Cardiac ventricle fibroblast (primary cell): Measurements from ENCODE around the gene MAGEB4. TPM values are rescaled to one million over a fixed set of nuclear protein-coding genes. Genes with fewer than 3 reads are reported as not detected.

Experiments
- total RNA-seq: library from RNA; depleted of rRNA; stranded (reverse); fragments of >200 nt; gene quantifications from 2 replicates; pipeline ENCODE4 v1.2.3, GENCODE V29; 2015

Gene MAGEB4
- not detected in 2 replicates for total RNA-seq

GRCh38 chrX:30241724-30242415, at the start of gene MAGEB4:
MAGEB4 (plus strand) TSS chrX:30242000; CDS start chrX:30242136, 136 bp downstream.

DNA sequence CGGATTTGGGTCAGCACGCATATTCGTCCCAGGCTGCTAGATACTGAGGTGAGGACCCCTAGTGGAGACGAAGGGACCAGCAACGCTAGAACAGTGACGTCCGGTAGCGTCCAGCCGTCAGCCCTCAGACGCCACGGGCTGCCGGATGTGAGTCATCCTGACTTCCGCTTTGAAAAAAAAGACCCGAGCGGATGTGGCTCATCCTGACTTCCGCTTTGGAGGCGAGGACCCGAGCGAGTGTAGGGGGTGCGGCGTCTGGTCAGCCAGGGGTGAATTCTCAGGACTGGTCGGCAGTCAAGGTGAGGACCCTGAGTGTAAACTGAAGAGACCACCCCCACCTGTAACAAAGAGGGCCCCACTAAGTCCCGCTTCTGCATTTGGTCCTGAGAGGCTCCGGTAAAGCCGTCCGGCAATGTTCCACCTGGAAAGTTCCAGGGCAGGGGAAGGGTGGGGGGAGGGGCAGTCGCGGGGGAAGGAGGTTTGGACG, 26.4 kb upstream of the MAGEB4 start, which contains the start of gene MAGEB2:
Gene MAGEB2 (plus strand): TSS at position 207 of the 487 bp plus-strand sequence. CDS start 3,018 bp downstream, outside the sequence.

GRCh38 chrX:30230395-30230794, 11.4 kb upstream of the MAGEB4 start, which contains the start of gene MAGEB3:
MAGEB3 (plus strand) TSS chrX:30230657; CDS start chrX:30235925, 5,268 bp downstream.

GRCh38 chrX:30246769-30247489, 5.1 kb downstream of the MAGEB4 start, which contains the start of gene MAGEB1:
MAGEB1 (plus strand) TSS chrX:30247146; CDS start chrX:30250494, 3,348 bp downstream.

Other genes with a start within 250 kb of the MAGEB4 start
- not detected in 2 replicates for gene MAGEB2, start 26.4 kb upstream of the MAGEB4 start, total RNA-seq
- not detected in 2 replicates for gene MAGEB3, start 11.3 kb upstream of the MAGEB4 start, total RNA-seq
- not detected in 2 replicates for gene MAGEB1, start 5.1 kb downstream of the MAGEB4 start, total RNA-seq
- gene NR0B1, start 67.4 kb downstream of the MAGEB4 start, total RNA-seq, result 1.1 and 1.7 TPM in 2 replicates